OCI-LY7 (cell line): ENCODE data around the gene GOLIM4.
"Not testable (repeated sequence)": the region's sequence is repeated elsewhere in the genome, so short reads cannot be mapped to it uniquely, and the experiment has no call there.

ENCODE experiments used
- CTCF ChIP-seq: fragments of 200-600 bp; sonication (generic); conservative IDR thresholded peaks from 2 replicates; pipeline ENCODE4 v1.5.1; 2014; ENCODE audit warnings: mild to moderate bottlenecking, antibody characterized with exemption, low read length, moderate library complexity, mixed read lengths
- EZH2phosphoT487 ChIP-seq: fragments of 200-600 bp; sonication (generic); IDR thresholded peaks from 2 replicates; pipeline ENCODE4 v1.6.1; 2018; ENCODE audit warnings: low read depth, borderline replicate concordance, mild to moderate bottlenecking, mixed run types, antibody characterized with exemption, low read length, moderate library complexity, mixed read lengths

- TF ChIP-seq CTCF, EZH2phosphoT487: not testable (repeated sequence)
Observed at GRCh38 chr3:168011280-168011679, 84.4 kb downstream of the GOLIM4 start.
